CD4-positive, alpha-beta T cell treated with Interleukin-12 subunit alpha and Interleukin-12 subunit beta, for 1 hour (primary cell): ENCODE data around the gene MIER2.

Experiments used
- DNase-seq: peaks from one replicate; pipeline ENCODE4 v3.0.0-alpha.2; 2020

MIER2 gene

DNA sequence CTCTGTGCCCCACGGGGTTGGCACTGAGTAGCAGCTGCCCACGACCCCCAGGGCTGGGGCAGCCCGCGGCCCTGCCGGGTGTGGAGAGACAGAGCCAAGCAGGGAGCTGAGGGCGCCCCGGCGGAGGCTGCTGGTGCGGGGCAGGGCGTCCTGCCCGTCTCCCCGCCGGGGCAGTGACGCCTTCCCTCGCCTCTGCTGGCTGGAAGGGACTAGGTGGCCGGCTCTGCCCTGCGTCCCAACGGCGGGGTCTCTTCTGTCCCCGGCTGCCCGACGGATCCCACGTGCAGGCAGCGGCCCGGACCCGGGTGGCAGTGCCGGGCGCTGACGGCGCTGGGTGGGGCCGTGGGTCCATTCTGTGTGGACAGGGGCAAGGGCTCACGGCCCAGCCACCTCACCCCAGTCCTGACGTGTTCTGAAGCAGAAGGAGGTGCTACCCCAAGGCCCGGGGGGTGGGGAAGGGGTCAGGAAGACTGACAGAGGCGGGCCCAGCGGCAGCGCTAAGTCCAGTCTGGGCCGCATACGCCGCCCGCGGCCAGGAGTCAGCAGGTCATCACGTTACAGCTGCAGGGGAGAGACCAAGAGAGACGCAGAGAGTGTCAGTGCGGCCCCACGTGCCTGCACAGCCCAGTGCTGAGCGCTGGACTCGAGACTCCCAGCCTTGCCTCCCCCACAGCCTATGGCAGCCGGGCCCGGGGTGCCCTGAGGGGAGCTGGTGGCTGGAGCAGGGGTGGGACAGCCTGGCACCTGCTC, 38.3 kb downstream of the MIER2 start:
- DNase-seq = no peak

DNA sequence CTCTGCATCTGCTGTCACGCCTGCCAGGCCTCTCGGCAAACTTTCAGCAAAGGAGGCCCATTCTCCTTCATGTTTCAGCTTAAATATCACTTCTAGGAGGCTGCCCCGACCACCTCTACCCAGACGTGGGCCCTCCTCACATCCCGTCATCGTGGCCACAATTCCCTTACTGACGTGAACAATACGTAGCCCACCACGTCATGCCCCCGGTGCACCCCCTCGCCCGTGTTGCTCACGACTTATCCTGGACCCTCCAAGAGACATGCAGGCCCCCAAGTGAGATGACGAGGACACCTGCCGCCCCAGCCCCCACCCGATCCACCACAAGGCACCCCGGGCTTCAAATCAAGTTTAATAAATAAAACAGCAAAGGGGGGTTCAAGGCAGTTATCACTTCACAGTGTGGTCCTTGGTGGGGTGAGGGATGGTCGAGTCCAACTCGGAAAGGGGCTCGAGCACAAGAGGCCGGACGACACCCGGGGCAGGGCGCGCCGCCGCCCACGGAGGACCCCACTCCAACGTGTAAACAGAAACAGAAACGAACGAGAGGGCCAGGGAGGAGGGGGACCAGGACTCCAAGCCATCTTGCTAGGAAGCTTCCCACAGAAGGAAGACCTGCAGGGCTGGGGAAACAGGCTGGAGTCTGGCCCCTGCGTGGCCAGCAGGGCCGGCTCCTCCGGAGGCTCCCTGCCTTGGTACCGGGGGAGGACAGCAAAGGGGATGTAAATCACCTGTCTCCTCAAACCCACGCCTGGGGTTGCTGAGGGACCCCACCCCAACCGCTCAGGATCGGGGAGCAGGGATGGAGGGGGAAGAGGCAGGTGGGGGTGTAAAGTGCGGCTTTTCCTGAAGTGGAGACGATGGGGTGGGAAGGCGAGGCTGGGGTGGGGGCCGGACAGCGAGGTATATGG, 39.1 kb downstream of the MIER2 start:
- DNase-seq = no peak

DNA sequence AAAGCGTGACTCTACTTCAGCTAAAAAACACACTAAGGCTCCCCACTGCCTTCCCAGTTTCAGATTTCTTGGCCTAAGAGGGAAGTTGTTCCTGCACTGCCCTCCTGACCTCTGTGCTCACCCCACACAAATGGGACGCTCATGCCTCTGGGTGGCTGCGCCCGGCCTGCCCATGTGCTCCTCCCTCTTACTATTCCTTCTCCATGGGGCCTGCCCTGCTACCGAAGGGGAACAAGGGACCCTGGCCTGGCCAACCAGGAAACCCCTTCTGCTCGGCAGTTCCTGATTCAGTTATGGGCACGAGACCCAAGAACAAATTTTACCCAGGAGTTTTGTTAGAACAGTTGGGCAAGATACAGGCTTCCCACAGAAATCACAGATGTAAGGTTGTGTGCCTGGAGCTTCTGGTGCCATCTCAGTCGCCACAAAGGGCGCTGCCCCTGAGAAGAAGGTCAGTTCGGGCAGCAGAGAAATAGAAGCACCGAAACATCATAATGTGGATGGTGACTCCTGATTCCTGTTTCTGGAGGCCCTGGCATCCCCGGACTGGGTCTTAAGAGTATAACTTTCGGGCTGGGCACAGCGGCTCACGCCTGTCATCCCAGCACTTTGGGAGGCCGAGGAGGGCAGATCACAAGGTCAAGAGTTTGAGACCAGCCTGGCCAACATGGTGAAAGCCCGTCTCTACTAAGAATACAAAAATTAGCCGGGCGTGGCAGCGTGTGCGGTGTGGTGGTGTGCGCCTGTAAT, 47.9 kb downstream of the MIER2 start:
- DNase-seq = no peak

DNA sequence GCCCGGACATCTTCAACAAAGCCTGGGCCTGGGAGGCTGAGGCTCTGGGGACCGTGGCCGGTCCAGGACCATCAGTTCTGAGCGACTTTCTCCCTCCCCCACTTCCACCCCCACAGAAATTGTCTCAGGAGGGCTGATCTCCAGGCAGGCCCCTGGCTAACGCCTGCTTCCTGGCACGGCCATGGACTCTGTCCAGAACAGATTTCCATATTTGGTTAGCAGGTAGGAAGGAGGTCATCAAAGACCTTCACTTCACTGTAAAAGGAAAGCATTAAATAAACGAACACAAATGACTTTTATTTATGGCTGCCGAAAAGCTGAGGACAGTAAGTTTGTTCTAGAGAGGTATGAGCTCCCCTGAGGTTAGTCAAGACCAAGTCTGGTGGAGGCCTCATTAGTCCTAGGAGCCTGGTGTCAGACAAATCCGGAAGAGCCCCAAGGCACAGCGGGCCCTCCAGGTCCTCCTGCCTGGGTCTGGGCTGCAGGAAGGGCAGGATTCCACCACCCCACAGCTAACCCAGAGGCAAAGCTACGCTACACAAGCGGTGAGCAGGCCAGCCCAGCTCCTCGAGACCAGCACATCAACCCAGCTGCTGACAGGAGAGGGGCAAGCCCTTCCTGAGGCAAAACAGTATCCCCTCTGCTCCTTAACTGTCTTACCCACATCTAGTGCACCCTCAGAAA, 48.8 kb downstream of the MIER2 start:
- DNase-seq = no peak

DNA sequence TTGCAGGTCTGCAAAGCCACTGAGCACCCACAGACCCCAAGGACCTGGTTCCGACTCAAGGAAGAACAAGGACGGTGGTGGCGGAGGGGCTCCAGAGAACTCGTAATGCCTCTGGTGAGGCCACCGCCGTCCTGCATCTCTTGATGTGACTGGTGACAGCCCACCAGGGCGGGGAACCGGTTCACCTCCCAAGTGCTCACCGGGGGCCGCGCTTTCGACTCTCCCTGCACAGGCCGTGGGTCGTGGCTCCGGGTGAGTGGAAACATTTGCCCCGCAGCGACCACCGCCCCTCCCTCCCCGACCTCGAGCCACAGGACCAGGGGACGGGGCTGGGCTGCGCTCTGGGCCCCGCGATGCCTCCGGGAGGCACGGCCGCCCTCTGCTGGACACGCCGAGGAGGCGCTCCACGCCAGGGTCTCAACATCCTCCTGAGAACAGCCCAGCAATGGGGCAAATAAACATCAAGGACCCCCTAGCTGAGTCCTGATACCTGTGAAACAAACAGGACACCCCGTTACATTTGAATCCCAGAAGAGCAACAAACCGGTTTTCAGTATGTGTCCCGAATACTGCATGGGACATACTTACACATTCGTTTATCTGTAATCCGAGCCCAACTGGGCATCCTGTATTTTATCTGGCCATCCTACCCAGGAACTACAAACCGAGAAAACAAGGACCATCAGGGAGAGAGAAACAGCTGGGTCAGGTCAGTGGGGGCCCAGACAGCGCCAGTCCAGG, 49.5 kb downstream of the MIER2 start:
- peak; percentile 36 for DNase-seq

DNA sequence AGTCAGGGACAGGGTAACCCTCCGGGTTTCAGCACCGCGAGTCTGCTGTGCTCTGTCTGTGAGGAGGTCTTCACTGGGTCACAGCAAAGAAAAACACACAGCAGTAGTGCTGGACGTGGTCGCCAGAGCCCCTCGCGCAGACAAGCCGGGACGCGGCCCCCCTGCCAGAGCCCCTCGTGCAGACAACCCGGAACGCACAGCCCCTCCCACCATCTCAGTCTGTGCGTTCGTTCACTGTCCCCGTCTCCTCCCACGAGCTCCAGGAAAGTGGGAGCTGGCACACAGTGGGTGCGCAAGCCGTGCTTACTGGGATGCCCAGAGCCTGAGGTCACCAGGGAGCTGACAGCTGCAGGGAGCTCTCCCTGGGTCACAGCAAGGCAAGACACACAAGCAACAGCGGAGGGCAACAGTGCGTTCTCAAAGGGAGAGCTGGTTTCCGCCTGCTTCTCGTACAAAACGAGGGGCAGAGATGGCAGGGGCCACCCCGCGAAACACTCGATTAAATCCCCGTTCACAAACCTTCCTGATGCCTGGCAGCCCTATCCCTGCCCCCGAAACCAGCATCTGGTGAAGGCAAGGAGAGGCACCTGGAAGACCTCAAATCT, 50.2 kb downstream of the MIER2 start:
- DNase-seq = no peak

DNA sequence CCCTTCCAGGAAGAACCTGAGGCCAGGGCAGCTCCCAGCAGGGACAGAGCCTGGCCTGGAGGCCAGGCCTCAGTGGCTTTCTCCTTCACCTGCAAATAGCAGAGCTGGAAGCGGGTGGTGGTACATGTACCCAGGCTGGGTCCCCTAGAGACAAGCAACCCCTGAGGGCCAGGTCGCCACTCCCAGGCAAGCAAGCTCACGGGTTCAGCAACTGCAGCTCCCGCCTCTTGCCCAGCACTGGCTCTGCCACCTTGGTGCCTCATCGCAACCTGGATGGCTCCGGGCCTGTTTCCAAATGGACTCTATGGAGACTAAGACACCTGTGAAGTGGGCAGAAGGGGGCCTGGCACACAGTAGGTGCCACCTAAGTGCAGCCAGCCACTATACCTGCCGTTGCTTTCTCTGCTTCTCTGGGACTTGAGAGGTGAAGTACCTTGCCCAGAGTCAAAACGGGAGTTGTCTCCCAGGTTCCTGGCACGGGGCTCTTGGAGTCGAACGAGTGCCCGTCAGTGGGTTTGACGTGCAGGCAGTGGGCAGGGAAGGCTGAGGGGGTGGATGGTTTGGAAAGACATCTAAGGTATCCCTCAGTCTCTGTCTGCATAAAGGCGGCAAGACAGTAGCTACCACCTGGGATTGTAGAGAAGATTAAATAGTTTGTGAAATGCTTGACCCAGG, 51.0 kb downstream of the MIER2 start:
- no peak for DNase-seq

DNA sequence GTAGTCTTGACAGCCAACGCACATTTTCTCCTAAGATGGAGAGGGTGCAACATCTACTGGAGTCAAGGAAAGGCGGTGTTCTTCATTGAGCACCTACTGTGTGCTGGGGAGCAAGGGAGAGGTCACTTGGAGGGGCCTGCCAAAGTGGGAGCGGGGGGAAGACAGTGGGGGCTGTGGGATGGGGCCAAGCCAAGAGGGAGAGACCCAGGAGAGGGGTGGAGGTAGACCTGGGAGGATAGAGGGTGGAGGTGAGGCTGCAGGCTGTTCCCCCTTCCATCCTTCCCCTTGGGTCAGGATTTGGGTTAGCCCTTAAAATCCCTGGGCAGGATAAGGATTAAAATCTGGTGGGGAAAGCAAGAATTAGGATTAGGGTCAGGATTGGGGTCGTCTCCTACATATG, 51.6 kb downstream of the MIER2 start:
- DNase-seq = no peak

DNA sequence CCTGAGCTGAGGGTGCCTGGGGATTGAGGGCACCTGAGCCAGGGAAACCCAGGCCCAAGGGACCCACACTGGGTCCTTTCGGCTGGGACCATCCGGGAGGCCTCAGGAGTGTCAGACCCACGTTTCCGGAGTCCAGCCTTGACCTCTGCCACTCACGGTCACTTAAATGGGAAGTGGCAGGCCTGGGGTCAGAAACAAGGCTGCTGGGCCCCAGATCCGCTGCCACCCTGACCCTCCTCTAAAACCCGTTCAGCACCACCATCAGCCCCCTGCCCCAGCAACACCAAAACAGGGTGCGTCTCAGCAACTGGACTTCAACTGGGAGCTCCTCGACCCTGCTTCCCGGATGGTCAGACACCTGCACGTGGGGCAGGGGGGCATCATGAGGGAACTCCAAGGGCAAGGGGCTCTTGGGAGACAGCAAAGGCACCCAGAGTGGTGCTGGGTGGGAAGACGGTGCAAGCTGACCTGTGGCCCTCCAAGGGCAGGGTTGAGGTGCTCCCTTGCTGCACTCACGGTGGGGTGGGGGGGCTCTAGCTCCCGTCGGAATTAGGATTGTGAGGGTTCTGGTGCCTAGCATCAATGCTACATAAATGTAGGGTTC, 52.2 kb downstream of the MIER2 start:
- no peak for DNase-seq

DNA sequence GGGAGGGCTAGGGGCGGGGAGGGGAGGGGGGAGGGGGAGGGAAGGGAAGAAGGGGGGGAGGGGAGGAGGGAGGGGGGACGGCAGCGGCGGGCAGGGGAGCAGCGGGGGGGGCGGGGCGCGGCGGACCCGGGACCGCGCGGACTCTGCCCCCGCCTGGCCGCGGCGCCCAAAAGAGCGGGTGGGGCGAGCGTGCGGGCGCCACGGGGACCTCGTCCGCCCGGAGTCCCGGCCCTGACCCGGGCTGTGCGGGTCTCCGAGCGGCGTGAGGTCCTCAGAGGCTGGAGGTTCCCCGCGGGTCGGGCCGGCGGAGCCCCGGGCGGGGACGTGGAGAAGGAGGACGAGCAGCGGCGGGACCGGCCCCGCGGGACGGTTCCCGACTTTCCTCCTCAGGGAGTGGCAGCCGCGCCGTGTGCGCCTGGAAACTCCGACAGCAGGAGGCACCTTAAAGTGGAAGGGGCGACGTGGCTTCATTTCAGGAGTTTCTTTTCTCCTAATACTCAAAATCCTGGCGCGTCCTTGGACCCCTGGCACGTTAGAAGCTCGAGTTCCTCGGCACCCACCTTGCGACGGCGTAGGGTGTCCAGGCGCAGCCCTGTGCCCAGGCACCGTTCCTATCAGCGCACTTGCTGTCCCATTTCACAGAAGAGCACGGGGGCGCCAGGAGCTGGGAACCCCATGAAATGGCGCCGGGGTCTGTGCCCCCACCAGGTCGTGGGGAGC, 52.9 kb downstream of the MIER2 start:
- DNase-seq = no peak

DNA sequence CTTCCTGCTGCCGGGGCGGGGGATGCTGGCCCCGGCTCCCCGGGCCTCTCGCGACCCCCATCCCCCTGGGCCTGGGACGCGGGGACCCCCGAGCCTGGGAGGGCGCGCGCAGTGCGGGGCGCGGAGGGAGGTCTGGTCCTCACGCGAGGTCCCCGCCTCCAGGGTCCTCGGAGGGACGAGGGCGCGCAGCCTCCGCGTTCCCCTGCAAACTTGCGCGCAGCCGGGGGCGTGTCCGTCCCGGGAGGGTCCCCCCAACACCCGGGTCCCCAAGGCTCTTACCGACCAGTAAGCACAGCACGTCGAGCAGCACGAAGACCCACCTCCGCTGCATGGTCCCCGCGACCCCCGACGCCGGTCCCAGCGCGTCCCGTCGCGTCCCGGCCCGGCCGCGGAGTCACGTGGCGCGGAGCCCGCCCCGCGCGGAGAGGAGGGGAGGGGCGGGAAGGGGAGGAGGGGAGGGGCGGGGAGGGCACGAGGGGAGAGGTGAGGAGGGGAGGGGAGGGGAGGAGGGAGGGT, 53.5 kb downstream of the MIER2 start, which contains the start of gene PLPP2:
TSS of gene PLPP2 (minus strand) at position 398 of the 516 bp plus-strand sequence. CDS start at position 331, 67 bp downstream.
- DNase-seq = no peak

DNA sequence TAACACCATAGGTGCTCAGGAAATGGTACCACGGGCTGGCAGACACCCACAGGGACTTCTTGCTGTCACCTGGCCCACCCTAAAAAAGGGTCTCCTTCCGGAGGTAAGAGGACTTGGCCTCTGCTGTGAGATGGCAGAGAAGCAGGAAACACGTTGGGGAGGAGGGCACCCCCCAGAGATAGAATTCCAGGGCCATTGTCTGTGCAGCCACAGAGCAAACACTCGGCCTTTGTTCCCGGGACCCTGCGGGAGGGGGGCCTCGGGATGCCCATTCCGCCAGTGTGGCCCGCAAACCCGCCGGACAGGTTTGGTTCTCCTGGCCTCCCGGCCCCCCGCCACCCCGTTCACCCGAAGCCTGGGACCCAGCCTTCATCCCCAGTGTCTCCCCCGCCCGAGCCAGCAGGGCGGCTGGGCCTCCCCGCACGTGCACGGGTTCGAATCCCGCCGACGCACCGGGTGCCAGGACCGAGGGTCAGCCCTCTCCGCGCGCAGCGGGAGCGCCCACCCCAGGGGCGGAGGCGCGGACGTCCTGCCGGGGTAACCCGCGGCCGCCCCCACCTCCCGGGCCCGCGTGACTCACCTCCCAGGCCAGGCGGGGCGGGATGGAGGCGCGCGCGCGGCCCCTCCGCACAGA, 54.1 kb downstream of the MIER2 start:
- no peak for DNase-seq

DNA sequence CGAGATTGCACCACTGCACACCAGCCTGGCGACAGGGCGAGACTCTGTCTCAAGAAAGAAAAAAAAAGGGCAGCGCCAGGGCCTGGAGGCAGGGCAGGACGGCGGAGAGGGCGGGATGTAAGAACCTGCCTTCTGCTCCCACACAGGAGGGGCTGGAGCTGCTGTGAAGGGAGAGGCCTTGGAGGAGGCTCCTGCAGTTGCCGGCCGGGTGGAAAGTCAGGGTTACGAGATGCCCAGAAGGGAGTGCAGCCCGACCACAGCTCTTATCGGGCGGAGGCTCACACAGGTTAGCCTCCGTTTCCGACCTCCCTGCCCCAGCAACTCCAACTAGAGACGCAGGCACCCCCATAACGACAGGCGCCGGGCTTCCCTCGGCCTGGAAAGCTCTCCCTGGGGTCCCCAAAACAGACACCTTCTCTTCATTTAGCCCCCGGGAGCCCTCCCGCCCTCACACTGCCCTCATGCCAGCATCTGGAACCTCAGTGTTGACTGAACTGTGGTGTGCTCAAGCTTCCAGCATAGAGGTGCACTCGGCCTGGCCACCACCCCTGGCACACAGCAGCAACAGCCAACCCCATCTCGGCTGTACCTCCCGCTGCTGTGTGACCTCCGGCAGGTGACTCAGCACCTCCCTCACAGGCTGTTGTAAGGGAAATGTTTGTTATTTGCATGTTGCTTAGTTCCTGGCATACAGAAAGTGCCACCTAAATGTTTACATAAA, 54.8 kb downstream of the MIER2 start:
- DNase-seq = peak; percentile 20

DNA sequence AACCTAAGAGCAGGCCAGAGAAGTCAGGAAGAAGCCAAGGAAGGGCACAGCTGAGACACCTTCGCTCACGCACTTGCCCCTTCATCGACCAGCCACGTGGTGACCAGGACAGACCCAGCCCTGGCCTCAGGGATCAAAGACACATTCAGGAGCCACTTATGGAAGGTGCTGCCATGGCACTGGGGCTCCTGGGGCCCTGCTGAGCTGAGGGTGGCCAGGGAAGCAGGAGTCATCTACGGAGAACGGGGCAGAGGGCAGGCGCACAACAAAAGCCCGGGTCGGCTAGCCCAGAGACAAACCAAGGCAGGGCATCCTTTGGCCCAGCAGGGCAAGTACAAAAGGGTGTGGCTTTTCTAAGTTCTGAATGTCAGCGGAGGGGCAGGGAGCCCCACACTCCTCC, 55.7 kb downstream of the MIER2 start:
- DNase-seq = no peak

DNA sequence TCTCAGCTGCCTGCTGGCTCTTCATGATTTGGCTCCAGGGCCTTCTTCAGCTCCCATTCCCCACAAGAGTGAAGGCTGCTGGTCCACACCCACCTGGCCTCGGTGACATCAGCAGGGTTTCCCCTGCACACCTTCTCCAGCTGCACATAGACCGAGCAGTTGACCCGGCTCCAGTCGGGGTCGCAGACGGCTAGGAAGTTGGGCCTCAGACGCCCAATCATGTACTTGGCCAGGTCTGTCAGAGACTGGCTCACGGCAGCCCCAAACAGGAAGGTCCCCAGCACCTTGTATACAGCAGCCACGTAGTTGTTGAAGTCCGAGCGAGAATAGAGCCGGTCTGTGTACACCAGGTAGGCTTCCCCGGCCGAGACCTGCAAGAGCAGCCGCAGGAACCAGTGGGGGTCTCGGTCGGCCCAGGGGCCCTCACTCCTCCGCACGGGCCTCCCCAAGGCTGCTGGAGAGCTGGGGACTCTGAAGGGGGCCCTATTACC, 57.2 kb downstream of the MIER2 start:
- DNase-seq = no peak

DNA sequence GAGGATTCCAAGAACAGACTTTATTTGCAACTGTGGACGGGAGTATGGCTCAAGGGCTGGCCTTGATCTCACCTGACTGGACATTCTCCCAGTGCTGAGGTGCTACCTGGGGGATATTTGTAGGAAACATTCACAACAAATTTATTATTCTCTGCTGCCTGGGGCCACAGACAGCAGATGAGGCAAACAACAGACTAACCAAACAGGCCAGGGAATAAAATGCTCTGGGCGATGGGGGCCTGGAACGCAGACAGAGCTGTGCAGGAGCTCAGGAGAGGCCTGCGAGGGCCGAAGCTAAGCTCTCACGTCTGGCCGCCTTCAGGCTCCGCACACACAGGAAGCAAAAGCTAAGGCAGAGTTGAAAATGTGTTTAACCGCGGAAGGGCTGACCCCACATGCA, 61.2 kb downstream of the MIER2 start:
- no peak for DNase-seq

DNA sequence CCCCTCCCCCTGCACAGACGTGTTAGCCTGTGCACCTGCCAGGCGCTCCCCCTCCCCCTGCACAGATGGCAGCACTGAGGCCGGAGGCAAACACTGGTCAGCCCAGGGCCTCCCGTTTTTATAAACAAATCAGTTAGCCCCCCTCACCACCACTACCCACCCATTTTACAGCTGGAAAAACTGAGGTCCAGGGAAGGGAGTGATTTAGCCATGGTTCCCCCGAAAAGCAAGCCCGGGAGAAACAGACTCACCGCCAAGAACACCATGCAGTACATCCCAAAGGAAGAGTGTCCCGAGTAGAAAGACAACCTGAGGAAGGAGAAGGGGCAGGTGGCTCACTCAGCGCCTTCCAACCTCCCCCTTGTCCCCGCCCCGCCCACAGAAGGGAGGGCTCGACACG, 62.1 kb downstream of the MIER2 start:
- DNase-seq = no peak

DNA sequence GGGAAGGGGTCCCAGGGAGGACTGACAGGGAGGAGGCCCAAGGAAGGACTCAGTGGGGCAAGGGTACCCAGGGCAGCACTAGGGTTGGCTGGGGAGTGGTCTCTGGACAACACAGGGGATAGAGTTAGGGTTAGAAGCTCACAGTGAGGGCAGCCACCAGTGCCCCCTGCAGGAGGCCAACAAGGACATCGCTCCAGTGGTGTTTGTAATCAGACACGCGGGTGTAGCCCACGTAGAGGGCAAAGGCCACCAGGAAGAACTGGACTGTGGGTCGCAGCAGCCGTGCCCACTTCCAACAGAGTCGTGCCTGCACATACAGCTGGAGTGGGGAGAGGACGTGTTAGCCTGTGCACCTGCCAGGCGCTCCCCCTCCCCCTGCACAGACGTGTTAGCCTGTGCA, 62.6 kb downstream of the MIER2 start:
- no peak for DNase-seq
